T-helper 1 cell treated with Interleukin-12 subunit alpha and Interleukin-12 subunit beta and Interleukin-4 antibody, amounts not matched to agents 30 μg/mL and 1 μg/mL, for 36 hours (primary cell): Measurements from ENCODE around the gene SUCLG1.

ENCODE experiments used
- H3K27ac Mint-ChIP-seq: one replicate; pipeline ENCODE4 v1.8.0; 2021; ENCODE audit warnings: mild to moderate bottlenecking, mixed read lengths
- H3K27me3 Mint-ChIP-seq: one replicate; pipeline ENCODE4 v1.8.0; 2021; ENCODE audit warnings: low read depth, mixed read lengths
- H3K36me3 Mint-ChIP-seq: one replicate; pipeline ENCODE4 v1.8.0; 2021; ENCODE audit warnings: low read depth, mixed read lengths
- H3K4me1 Mint-ChIP-seq: one replicate; pipeline ENCODE4 v1.8.0; 2021; ENCODE audit warnings: low read depth, mixed read lengths
- H3K4me3 Mint-ChIP-seq: one replicate; pipeline ENCODE4 v1.8.0; 2021; ENCODE audit warnings: mild to moderate bottlenecking, moderate library complexity, mixed read lengths
- H3K9me3 Mint-ChIP-seq: one replicate; pipeline ENCODE4 v1.8.0; 2021; ENCODE audit warnings: mixed read lengths

Gene SUCLG1

GRCh38 chr2:84459018-84459943, at the start of gene SUCLG1:
SUCLG1 (minus strand) TSS chr2:84459280; CDS start chr2:84459269, 11 bp downstream.
- peak within 1 kb of the TSS; percentile 96 for H3K4me3 Mint-ChIP-seq
- peaks cover 31% of the 10 kb centered on the region for H3K4me1 Mint-ChIP-seq
- H3K27ac Mint-ChIP-seq, result peak within 1 kb of the TSS; percentile 96
- peaks cover 2% of the 10 kb centered on the region for H3K36me3 Mint-ChIP-seq
- H3K9me3 Mint-ChIP-seq, result no peaks in the 10 kb centered on the region
- no peaks in the 10 kb centered on the region for H3K27me3 Mint-ChIP-seq

DNA sequence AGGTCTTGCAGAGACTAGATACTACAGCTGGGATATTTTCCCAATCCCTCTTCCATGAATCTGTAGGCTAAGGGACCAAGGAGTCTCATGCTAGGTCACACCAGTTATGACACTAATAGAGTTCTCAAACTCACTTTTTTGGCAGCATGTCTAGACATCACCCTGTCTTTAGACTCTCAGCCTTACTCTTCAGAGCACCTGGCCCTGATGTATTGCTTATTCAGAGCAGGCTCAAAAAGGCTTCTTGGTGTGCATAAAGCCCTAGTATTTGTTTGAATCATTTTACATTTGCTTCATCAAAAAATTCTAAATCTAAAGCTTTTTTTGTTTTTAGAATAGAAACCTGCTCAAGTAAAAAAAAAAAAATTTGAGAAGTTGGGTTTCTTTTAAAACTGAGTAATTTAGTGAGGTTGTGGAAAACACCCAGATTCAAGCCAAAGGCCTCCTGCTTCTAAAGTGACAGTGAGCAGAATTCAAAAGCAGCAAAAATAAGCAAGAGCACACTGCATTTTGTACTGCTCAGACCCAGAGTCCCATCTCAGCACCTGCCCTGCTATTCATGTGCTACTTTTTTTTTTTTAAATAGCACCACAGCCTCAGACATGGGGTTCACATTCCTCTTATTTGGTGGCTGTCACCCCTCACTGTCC, 39.2 kb upstream of the SUCLG1 start:
- H3K27ac Mint-ChIP-seq, result no peak overlapping the region
- H3K9me3 Mint-ChIP-seq, result no peaks in the 10 kb centered on the region
- H3K4me1 Mint-ChIP-seq, result peaks cover 9% of the 10 kb centered on the region
- peaks cover 3% of the 10 kb centered on the region for H3K27me3 Mint-ChIP-seq
- no peaks in the 10 kb centered on the region for H3K36me3 Mint-ChIP-seq
- no peak overlapping the region for H3K4me3 Mint-ChIP-seq

DNA sequence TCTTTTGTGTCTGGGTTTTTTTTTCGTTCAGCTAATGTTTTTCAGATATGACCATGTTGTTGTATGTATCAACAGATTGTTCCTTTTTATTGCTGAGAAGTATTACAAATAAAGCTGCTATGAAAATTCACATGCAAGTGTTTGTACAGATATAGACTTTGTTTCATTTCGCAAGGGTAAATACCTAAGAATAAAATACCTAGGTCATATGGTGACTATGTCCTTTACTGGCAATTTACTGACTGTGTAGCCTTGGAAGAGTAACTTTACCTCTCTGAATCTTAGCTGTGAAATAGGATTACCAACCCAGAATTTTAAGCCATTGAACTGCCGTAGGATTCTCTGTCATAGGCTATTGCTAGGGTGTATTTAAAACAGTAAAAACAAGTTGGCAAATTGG, 38.2 kb upstream of the SUCLG1 start:
- no peaks in the 10 kb centered on the region for H3K9me3 Mint-ChIP-seq
- no peaks in the 10 kb centered on the region for H3K36me3 Mint-ChIP-seq
- H3K4me1 Mint-ChIP-seq, result peaks cover 9% of the 10 kb centered on the region
- no peaks in the 10 kb centered on the region for H3K27me3 Mint-ChIP-seq
- no peak overlapping the region for H3K27ac Mint-ChIP-seq
- H3K4me3 Mint-ChIP-seq, result no peak overlapping the region

GRCh38 chr2:84496386-84496785, 37.3 kb upstream of the SUCLG1 start:
- H3K9me3 Mint-ChIP-seq, result no peaks in the 10 kb centered on the region
- no peaks in the 10 kb centered on the region for H3K36me3 Mint-ChIP-seq
- no peak overlapping the region for H3K4me3 Mint-ChIP-seq
- peaks cover 9% of the 10 kb centered on the region for H3K4me1 Mint-ChIP-seq
- H3K27me3 Mint-ChIP-seq, result no peaks in the 10 kb centered on the region
- H3K27ac Mint-ChIP-seq, result no peak overlapping the region

- Mint-ChIP-seq H3K9me3 (no peaks in the 10 kb centered on the region), H3K27ac (no peak overlapping the region), H3K4me3 (no peak overlapping the region), H3K4me1 (peaks cover 9% of the 10 kb centered on the region), H3K36me3 (no peaks in the 10 kb centered on the region), H3K27me3 (no peaks in the 10 kb centered on the region)
These were observed 36.6 kb upstream of the SUCLG1 start for GRCh38 chr2:84495539-84496146.

DNA sequence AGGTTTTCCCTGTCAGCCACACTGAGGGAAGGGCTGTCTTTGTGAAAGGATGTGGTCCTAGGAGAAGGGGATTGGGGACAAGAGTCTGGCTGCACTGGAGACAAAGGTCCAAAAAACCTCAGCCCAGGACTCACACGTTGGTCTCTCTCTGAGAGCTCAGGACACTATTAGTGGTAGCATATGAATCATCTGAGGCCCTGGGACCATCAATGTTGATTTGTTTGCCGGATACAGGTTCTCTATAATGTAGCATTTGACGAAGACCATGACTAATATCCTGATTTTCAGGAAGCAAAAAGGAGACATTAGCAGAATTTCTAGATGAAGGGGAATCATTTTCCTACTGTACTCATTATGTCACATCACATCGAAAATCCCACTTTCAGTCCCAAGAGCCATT, 35.0 kb upstream of the SUCLG1 start:
- H3K4me1 Mint-ChIP-seq, result peaks cover 8% of the 10 kb centered on the region
- no peak overlapping the region for H3K27ac Mint-ChIP-seq
- no peaks in the 10 kb centered on the region for H3K27me3 Mint-ChIP-seq

GRCh38 chr2:84493514-84493913, 34.4 kb upstream of the SUCLG1 start:
- no peak overlapping the region for H3K4me3 Mint-ChIP-seq
- peaks cover 8% of the 10 kb centered on the region for H3K4me1 Mint-ChIP-seq
- no peaks in the 10 kb centered on the region for H3K9me3 Mint-ChIP-seq
- H3K27me3 Mint-ChIP-seq, result no peaks in the 10 kb centered on the region
- H3K36me3 Mint-ChIP-seq, result no peaks in the 10 kb centered on the region
- no peak overlapping the region for H3K27ac Mint-ChIP-seq

More for the DNA sequence above, 35.0 kb upstream of the SUCLG1 start:
- no peaks in the 10 kb centered on the region for H3K36me3 Mint-ChIP-seq
- H3K4me3 Mint-ChIP-seq, result no peak overlapping the region
- H3K9me3 Mint-ChIP-seq, result no peaks in the 10 kb centered on the region

- Mint-ChIP-seq H3K9me3 (no peaks in the 10 kb centered on the region), H3K27me3 (no peaks in the 10 kb centered on the region), H3K36me3 (no peaks in the 10 kb centered on the region), H3K27ac (no peak overlapping the region), H3K4me3 (no peak overlapping the region), H3K4me1 (peaks cover 8% of the 10 kb centered on the region)
These were observed 33.5 kb upstream of the SUCLG1 start for GRCh38 chr2:84492571-84492970.

DNA sequence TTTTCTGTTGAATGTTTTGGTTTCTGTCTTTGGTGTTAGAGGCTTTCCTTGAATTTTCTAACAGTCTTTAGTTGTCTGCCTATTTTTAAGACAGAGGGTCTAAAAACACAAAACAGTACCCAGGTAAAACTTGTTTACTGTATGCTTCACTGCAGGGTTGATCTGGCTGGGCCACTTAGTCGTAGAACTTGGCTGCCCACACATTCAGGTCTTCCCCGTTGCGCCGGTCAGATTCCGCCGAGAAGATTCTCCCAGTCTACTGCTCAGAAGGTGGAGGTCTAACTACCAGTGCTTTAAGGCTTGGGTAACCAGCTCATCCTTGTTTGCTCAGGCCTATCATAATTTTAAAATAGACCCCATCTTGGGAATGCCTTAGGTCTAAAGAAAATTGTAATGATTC, 32.7 kb upstream of the SUCLG1 start:
- no peaks in the 10 kb centered on the region for H3K27me3 Mint-ChIP-seq
- no peak overlapping the region for H3K4me3 Mint-ChIP-seq
- H3K27ac Mint-ChIP-seq, result no peak overlapping the region
- no peaks in the 10 kb centered on the region for H3K9me3 Mint-ChIP-seq
- H3K4me1 Mint-ChIP-seq, result peaks cover 8% of the 10 kb centered on the region
- no peaks in the 10 kb centered on the region for H3K36me3 Mint-ChIP-seq

- H3K9me3 Mint-ChIP-seq, result no peaks in the 10 kb centered on the region
- no peak overlapping the region for H3K4me3 Mint-ChIP-seq
- no peak overlapping the region for H3K27ac Mint-ChIP-seq
- H3K4me1 Mint-ChIP-seq, result peaks cover 8% of the 10 kb centered on the region
- no peaks in the 10 kb centered on the region for H3K27me3 Mint-ChIP-seq
- no peaks in the 10 kb centered on the region for H3K36me3 Mint-ChIP-seq
These were observed 32.2 kb upstream of the SUCLG1 start for GRCh38 chr2:84491256-84491655.

GRCh38 chr2:84487298-84487996, 28.4 kb upstream of the SUCLG1 start:
- Mint-ChIP-seq H3K27me3 (no peaks in the 10 kb centered on the region), H3K4me1 (peaks cover 2% of the 10 kb centered on the region), H3K27ac (no peak overlapping the region), H3K36me3 (no peaks in the 10 kb centered on the region), H3K4me3 (no peak overlapping the region), H3K9me3 (no peaks in the 10 kb centered on the region)

DNA sequence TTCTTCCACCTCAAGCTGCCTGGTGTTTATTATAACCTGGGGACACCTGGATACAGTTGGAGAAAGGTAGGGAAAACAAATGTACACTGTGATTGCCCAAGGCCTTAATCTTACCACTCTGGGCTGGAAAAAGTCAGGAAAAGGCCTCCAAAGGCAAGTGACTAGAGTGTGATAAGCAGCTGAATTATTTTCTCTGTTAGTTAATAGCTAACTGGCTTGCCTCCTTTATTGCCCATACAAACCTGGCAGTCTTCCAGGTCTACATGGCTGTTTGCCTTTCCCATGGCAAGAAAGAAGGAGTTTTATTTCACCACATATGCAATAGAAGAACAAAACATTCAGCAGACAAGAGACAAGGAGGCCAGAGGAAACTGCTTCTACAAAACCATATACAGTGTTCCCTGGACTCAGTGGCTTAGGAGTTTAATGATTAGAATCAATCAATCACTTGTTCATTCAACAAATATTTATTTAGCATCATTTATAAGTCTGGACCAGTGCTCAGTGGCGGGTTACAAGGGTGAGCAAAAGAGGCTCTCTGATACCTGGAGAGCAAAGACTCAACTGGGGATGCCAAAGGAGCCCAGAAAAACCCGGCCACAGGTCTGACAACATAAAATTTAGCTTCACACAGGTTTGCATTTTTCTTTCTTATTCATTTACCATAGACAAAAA, 27.5 kb upstream of the SUCLG1 start:
- Mint-ChIP-seq H3K27me3 (no peaks in the 10 kb centered on the region), H3K36me3 (no peaks in the 10 kb centered on the region), H3K9me3 (no peaks in the 10 kb centered on the region), H3K27ac (no peak overlapping the region), H3K4me3 (no peak overlapping the region), H3K4me1 (peaks cover 10% of the 10 kb centered on the region)

DNA sequence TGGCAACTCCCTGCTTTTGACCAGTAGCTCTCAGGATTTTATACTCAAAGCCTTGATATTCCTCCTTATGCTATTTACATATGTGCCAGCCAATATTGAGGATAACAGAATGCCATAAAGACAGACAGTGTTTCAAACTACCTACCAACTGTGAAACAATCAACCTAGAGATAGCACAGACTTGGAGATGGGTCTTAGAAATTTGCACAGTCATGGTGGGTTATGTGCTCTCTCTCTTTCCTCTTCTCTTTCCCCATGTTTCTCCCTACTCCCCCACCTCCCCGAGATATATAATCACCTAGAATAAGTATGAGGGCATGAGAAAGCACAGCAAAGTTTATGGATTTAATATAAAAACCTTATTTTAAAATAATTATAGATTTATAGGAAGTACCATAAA, 24.2 kb upstream of the SUCLG1 start:
- H3K4me1 Mint-ChIP-seq, result peaks cover 12% of the 10 kb centered on the region
- H3K27me3 Mint-ChIP-seq, result no peaks in the 10 kb centered on the region
- no peaks in the 10 kb centered on the region for H3K9me3 Mint-ChIP-seq
- no peak overlapping the region for H3K4me3 Mint-ChIP-seq
- no peak overlapping the region for H3K27ac Mint-ChIP-seq
- H3K36me3 Mint-ChIP-seq, result no peaks in the 10 kb centered on the region

GRCh38 chr2:84482603-84483002, 23.5 kb upstream of the SUCLG1 start:
- peaks cover 12% of the 10 kb centered on the region for H3K4me1 Mint-ChIP-seq
- peaks cover 5% of the 10 kb centered on the region for H3K9me3 Mint-ChIP-seq
- no peak overlapping the region for H3K4me3 Mint-ChIP-seq
- H3K36me3 Mint-ChIP-seq, result no peaks in the 10 kb centered on the region
- H3K27ac Mint-ChIP-seq, result no peak overlapping the region
- no peaks in the 10 kb centered on the region for H3K27me3 Mint-ChIP-seq
